Smooth muscle cell (in vitro differentiated cells): ENCODE results near the gene PRMT3. TPM values are rescaled to one million over a fixed set of nuclear protein-coding genes. Genes with fewer than 3 reads are reported as not detected.
A peak's percentile ranks its signal among the peaks of the same experiment; 100 is the strongest.
"Not testable (repeated sequence)": the region's sequence is repeated elsewhere in the genome, so short reads cannot be mapped to it uniquely, and the experiment has no call there.

Experiments
- DNase-seq: peaks from one replicate; lab custom pipeline; 2025; ENCODE audit not compliant: unreplicated experiment; lab: John Stamatoyannopoulos, UW
- H2AFZ ChIP-seq: fragments of 200-600 bp; sonication (generic); 2 replicates; pipeline ENCODE4 v1.6.0; 2016; ENCODE audit warnings: antibody characterized with exemption, low read depth, mild to moderate bottlenecking
- H3F3A ChIP-seq: fragments of 200-600 bp; sonication (generic); 2 replicates; pipeline ENCODE4 v1.6.0; 2017; ENCODE audit warnings: antibody characterized with exemption, low read depth
- H3K27ac ChIP-seq: fragments of 200-600 bp; sonication (generic); 2 replicates; pipeline ENCODE4 v1.5.1; 2016; ENCODE audit warnings: low read depth, mild to moderate bottlenecking
- H3K27me3 ChIP-seq: fragments of 200-600 bp; sonication (generic); 2 replicates; pipeline ENCODE4 v1.6.1; 2016; ENCODE audit warnings: low read depth, mild to moderate bottlenecking
- H3K36me3 ChIP-seq: fragments of 200-600 bp; sonication (generic); 2 replicates; pipeline ENCODE4 v1.5.1; 2016; ENCODE audit warnings: low read depth
- H3K4me1 ChIP-seq: fragments of 200-600 bp; sonication (generic); 2 replicates; pipeline ENCODE4 v1.5.1; 2016; ENCODE audit warnings: low read depth
- H3K4me2 ChIP-seq: fragments of 200-600 bp; sonication (generic); 2 replicates; pipeline ENCODE4 v1.6.0; 2016; ENCODE audit warnings: mild to moderate bottlenecking
- H3K4me3 ChIP-seq: fragments of 200-600 bp; sonication (generic); 2 replicates; pipeline ENCODE4 v1.5.1; 2016; ENCODE audit warnings: mild to moderate bottlenecking
- H3K79me2 ChIP-seq: fragments of 200-600 bp; sonication (generic); 2 replicates; pipeline ENCODE4 v1.6.0; 2016; ENCODE audit warnings: low read depth, mild to moderate bottlenecking
- H3K9ac ChIP-seq: fragments of 200-600 bp; sonication (generic); 2 replicates; pipeline ENCODE4 v1.6.0; 2016; ENCODE audit warnings: low read depth
- H3K9me3 ChIP-seq: fragments of 200-600 bp; sonication (generic); replicated peaks from 2 replicates; pipeline ENCODE4 v1.5.1; 2016; ENCODE audit warnings: low read depth
- H4K20me1 ChIP-seq: fragments of 200-600 bp; sonication (generic); 2 replicates; pipeline ENCODE4 v1.6.0; 2016; ENCODE audit warnings: low read depth
- WGBS: methylation state at CpG from one replicate; pipeline ENCODE4 v1.1.7; 2016; ENCODE audit warnings: low lambda C conversion rate; 5-methylcytosine and 5-hydroxymethylcytosine counted together
- polyA plus RNA-seq: library from polyadenylated mRNA; unstranded; fragments of >200 nt; fragmentation: Nextera tagmentation; extraction: Ambion mirVana; gene quantifications from 2 replicates; pipeline ENCODE4 v1.2.1, GENCODE V29; 2016
- total RNA-seq: library from RNA; depleted of rRNA; stranded (reverse); fragments of >200 nt; gene quantifications from 2 replicates; pipeline ENCODE4 v1.2.3, GENCODE V29; 2014
- TF ChIP-seq, protein P1 (sequence below): fragments of 200-600 bp; sonication (generic); IDR thresholded peaks from 2 replicates; pipeline ENCODE4 v1.5.1; 2017; ENCODE audit warnings: borderline replicate concordance, mild to moderate bottlenecking, antibody characterized with exemption; ENCODE audit not compliant: insufficient read depth, poor library complexity, severe bottlenecking

The PRMT3 gene
- total and polyA plus RNA-seq, 2 experiments from 2014 or later: 8.1 to 13.4 TPM

DNA sequence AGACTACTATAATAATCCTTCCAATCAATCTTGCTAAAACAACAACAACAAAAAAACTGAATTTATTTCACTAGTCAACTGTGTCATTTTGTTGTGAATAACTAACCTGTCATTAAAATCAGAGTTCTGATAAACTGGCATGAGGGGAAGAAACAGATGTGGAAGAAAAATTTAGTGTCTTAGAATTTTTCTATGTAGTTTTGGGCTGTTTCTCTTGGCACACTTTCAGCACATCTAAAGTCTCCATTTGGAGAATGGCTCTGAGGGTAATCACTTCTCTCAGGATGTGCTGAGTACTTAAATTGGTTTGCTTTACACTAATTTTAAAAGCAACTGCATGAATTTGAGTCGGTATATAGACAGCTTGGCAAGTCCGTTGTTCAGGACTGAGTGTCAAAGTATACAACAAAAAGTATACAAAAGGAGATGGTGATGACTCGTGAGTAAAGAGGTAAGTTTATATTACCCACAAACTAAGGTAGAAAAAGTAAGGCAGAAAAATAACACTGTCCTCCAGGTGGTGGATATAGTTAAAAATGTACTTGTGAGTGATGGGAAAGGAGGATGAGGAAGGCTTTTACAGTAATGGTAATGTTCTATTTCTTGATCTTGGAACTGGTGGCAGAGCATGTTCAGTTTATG lies 13.8 kb upstream of the PRMT3 start:
- Histone ChIP-seq H3K4me1 (peaks cover 2% of the 10 kb centered on the region), H3K4me2 (no peak overlapping the region), H2AFZ (no peak overlapping the region), H3K9ac (no peak overlapping the region), H3K27ac (no peak overlapping the region), H3K36me3 (no peaks in the 10 kb centered on the region), H4K20me1 (no peaks in the 10 kb centered on the region), H3K79me2 (peaks cover 4% of the 10 kb centered on the region), H3F3A (no peaks in the 10 kb centered on the region), H3K9me3 (no peaks in the 10 kb centered on the region), H3K4me3 (no peak overlapping the region), H3K27me3 (no peaks in the 10 kb centered on the region)
- no peak for DNase-seq
- 93% methylated on average over 3 of the region's 3 CpGs for WGBS
- TF ChIP-seq, protein P1, sequence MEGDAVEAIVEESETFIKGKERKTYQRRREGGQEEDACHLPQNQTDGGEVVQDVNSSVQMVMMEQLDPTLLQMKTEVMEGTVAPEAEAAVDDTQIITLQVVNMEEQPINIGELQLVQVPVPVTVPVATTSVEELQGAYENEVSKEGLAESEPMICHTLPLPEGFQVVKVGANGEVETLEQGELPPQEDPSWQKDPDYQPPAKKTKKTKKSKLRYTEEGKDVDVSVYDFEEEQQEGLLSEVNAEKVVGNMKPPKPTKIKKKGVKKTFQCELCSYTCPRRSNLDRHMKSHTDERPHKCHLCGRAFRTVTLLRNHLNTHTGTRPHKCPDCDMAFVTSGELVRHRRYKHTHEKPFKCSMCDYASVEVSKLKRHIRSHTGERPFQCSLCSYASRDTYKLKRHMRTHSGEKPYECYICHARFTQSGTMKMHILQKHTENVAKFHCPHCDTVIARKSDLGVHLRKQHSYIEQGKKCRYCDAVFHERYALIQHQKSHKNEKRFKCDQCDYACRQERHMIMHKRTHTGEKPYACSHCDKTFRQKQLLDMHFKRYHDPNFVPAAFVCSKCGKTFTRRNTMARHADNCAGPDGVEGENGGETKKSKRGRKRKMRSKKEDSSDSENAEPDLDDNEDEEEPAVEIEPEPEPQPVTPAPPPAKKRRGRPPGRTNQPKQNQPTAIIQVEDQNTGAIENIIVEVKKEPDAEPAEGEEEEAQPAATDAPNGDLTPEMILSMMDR: no peak

DNA sequence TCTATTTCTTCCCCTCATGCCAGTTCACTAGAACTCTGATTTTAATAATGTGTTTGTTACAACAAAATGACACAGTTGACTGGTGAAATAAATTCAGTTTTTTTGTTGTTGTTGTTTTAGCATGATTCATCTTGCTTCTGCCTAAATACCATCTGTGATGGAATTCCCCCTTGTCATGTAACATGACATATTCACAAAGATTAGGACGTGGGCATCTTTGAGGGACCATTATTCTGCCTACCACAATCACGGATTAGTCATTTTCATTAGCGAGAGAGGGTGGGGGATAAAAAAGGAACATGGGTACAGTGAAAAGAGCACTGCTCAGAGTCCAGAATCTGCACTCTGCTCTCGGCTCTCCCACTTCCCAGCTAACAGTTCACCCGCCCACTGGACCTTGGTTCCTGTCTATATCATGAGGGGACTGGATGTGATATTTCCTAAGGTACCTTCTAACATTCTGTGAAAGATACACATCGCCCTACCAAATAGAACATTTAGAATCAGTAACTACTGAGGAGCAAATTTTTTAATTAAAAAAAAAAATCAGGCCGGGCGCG lies 12.7 kb upstream of the PRMT3 start:
- H3K36me3 ChIP-seq: no peaks in the 10 kb centered on the region
- no peak for DNase-seq
- no peaks in the 10 kb centered on the region for H3F3A ChIP-seq
- 87% methylated on average over 9 of the region's 9 CpGs for WGBS
- peaks cover 2% of the 10 kb centered on the region for H3K79me2 ChIP-seq
- no peak overlapping the region for H2AFZ ChIP-seq
- H3K9me3 ChIP-seq: no peaks in the 10 kb centered on the region
- no peaks in the 10 kb centered on the region for H3K27me3 ChIP-seq
- no peak overlapping the region for H3K9ac ChIP-seq
- peak overlapping the region; percentile 46 for H3K27ac ChIP-seq
- no peak overlapping the region for H3K4me3 ChIP-seq
- no peaks in the 10 kb centered on the region for H4K20me1 ChIP-seq
- TF ChIP-seq, protein P1: no peak
- H3K4me1 ChIP-seq: no peaks in the 10 kb centered on the region
- no peak overlapping the region for H3K4me2 ChIP-seq

DNA sequence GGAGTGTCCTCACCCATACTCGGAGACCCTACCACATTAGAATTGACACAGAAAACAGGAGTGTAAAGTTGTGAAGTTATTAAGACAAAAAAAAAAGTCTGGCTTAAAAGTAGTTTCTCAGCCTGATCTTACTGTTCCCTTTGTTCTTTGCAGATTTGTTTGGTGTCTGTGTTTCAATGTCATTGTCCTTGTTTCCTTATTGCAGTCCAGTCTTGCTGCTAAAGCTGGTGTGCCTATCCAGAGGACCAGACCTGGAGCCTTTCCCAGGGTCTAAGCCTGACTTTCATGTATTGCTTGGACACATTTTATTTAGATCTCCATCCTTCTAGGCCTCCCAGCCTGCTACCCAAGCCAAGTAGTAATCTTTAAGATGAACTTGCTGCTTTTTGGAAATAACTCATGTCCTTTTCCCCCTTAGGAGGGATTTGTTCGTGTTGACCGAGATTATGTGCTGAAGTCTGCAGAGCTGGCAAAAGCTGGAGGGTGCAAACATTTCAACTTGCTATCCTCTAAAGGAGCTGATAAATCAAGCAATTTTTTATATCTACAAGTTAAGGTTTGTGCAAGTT lies 11.3 kb upstream of the PRMT3 start:
- H3K79me2 ChIP-seq: no peaks in the 10 kb centered on the region
- H3K9me3 ChIP-seq: no peaks in the 10 kb centered on the region
- H2AFZ ChIP-seq: no peak overlapping the region
- no peak for DNase-seq
- 95% methylated on average over 3 of the region's 3 CpGs for WGBS
- no peak overlapping the region for H3K27ac ChIP-seq
- H3K27me3 ChIP-seq: no peaks in the 10 kb centered on the region
- no peak overlapping the region for H3K9ac ChIP-seq
- no peaks in the 10 kb centered on the region for H3K36me3 ChIP-seq
- no peaks in the 10 kb centered on the region for H3F3A ChIP-seq
- H3K4me2 ChIP-seq: no peak overlapping the region
- no peaks in the 10 kb centered on the region for H4K20me1 ChIP-seq
- no peaks in the 10 kb centered on the region for H3K4me1 ChIP-seq
- H3K4me3 ChIP-seq: no peak overlapping the region
- TF ChIP-seq, protein P1: no peak

DNA sequence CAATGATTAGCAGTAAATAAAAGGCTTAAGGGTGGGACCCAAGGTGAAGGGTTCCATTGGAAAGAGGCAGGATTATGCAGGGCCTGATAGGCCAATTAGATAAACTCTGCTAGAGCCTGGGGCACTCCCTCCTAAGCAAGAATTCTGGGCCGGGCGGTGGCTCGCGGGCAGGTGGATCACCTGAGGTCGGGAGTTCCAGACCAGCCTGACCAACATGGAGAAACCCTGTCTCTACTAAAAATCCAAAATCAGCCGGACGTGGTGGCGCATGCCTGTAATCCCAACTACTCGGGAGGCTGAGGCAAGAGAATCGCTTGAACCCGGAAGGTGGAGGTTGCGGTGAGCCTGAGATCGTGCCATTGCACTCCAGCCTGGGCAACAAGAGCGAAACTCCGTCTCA lies 1.5 kb upstream of the PRMT3 start:
- not testable (repeated sequence) for H3K9me3 ChIP-seq, H3K9ac ChIP-seq, H4K20me1 ChIP-seq, H3K27me3 ChIP-seq, H3K27ac ChIP-seq, H2AFZ ChIP-seq, H3K4me2 ChIP-seq, H3K79me2 ChIP-seq, H3K4me3 ChIP-seq, H3K36me3 ChIP-seq, DNase-seq, H3F3A ChIP-seq
- WGBS: 83% methylated on average over 15 of the region's 15 CpGs
- H3K4me1 ChIP-seq: peaks cover 14% of the 10 kb centered on the region
